ENCODE data around the gene SLC17A1. TPM values are rescaled to one million over a fixed set of nuclear protein-coding genes. Genes with fewer than 3 reads are reported as not detected.

The SLC17A1 gene
- total and polyA plus RNA-seq, 10 of the 15 experiments (the other 5 are each of a cell fraction or from before 2014, with no cell fraction given) = not detected

GRCh38 chr6:25745836-25746235 is 86.0 kb downstream of the SLC17A1 start (continued):
- TF ChIP-seq, protein P1, sequence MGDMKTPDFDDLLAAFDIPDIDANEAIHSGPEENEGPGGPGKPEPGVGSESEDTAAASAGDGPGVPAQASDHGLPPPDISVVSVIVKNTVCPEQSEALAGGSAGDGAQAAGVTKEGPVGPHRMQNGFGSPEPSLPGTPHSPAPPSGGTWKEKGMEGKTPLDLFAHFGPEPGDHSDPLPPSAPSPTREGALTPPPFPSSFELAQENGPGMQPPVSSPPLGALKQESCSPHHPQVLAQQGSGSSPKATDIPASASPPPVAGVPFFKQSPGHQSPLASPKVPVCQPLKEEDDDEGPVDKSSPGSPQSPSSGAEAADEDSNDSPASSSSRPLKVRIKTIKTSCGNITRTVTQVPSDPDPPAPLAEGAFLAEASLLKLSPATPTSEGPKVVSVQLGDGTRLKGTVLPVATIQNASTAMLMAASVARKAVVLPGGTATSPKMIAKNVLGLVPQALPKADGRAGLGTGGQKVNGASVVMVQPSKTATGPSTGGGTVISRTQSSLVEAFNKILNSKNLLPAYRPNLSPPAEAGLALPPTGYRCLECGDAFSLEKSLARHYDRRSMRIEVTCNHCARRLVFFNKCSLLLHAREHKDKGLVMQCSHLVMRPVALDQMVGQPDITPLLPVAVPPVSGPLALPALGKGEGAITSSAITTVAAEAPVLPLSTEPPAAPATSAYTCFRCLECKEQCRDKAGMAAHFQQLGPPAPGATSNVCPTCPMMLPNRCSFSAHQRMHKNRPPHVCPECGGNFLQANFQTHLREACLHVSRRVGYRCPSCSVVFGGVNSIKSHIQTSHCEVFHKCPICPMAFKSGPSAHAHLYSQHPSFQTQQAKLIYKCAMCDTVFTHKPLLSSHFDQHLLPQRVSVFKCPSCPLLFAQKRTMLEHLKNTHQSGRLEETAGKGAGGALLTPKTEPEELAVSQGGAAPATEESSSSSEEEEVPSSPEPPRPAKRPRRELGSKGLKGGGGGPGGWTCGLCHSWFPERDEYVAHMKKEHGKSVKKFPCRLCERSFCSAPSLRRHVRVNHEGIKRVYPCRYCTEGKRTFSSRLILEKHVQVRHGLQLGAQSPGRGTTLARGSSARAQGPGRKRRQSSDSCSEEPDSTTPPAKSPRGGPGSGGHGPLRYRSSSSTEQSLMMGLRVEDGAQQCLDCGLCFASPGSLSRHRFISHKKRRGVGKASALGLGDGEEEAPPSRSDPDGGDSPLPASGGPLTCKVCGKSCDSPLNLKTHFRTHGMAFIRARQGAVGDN (IDR thresholded peaks at IDR 0.05) = no peak
- TF ChIP-seq SPI1 (IDR thresholded peaks at IDR 0.05; ENCODE audit: borderline replicate concordance, insufficient read depth, low read depth, low read length) = no peak
- TF ChIP-seq POLR2AphosphoS5 (IDR thresholded peaks at IDR 0.05; ENCODE audit: low read length) = no peak
- no peak for TF ChIP-seq SUZ12 (IDR thresholded peaks at IDR 0.05; ENCODE audit: unreplicated experiment)
- TF ChIP-seq SUPT20H (IDR thresholded peaks at IDR 0.05; ENCODE audit: borderline replicate concordance, control insufficient read depth, low read depth, low read length) = no peak
- TF ChIP-seq BRCA1 (IDR thresholded peaks at IDR 0.05; ENCODE audit: low read depth, low read length) = no peak
- no peak for TF ChIP-seq NRF1 (conservative IDR thresholded peaks at IDR 0.05; ENCODE audit: low read depth, low read length)
- TF ChIP-seq RUNX3 (IDR thresholded peaks at IDR 0.05; ENCODE audit: low read length) = no peak
- TF ChIP-seq ATF7 (IDR thresholded peaks at IDR 0.05; ENCODE audit: low read depth) = no peak
- TF ChIP-seq RELA (IDR thresholded peaks at IDR 0.05; ENCODE audit: borderline replicate concordance, partially characterized antibody) = no peak
- no peak for TF ChIP-seq ASH2L (IDR thresholded peaks at IDR 0.05; ENCODE audit: borderline replicate concordance, low read depth)
- TF ChIP-seq FOS (IDR thresholded peaks at IDR 0.05; ENCODE audit: borderline replicate concordance, extremely low read depth, insufficient read length) = no peak
- TF ChIP-seq, protein P2, sequence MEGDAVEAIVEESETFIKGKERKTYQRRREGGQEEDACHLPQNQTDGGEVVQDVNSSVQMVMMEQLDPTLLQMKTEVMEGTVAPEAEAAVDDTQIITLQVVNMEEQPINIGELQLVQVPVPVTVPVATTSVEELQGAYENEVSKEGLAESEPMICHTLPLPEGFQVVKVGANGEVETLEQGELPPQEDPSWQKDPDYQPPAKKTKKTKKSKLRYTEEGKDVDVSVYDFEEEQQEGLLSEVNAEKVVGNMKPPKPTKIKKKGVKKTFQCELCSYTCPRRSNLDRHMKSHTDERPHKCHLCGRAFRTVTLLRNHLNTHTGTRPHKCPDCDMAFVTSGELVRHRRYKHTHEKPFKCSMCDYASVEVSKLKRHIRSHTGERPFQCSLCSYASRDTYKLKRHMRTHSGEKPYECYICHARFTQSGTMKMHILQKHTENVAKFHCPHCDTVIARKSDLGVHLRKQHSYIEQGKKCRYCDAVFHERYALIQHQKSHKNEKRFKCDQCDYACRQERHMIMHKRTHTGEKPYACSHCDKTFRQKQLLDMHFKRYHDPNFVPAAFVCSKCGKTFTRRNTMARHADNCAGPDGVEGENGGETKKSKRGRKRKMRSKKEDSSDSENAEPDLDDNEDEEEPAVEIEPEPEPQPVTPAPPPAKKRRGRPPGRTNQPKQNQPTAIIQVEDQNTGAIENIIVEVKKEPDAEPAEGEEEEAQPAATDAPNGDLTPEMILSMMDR (IDR thresholded peaks at IDR 0.05 in 2 of 3, conservative IDR thresholded peaks at IDR 0.05 in 1 of 3; ENCODE audit: control insufficient read depth in 2 of 3, extremely low read depth in 1 of 3, insufficient read depth in 1 of 3, low read depth in 3 of 3, low read length in 3 of 3) = no peak

Data from GM12878 (cell line).